Neuronal stem cell (in vitro differentiated cells): Measurements from ENCODE around the gene CUEDC2.
"Not testable (repeated sequence)": the region's sequence is repeated elsewhere in the genome, so short reads cannot be mapped to it uniquely, and the experiment has no call there.

Experiments used
- DNase-seq: peaks from one replicate; pipeline ENCODE4 v3.0.0-alpha.2; 2013; ENCODE audit warnings: low spot score
- H2AFZ ChIP-seq: one replicate; pipeline ENCODE4 v1.6.1; 2013; ENCODE audit warnings: mild to moderate bottlenecking, low read length, inconsistent platforms
- H2AK5ac ChIP-seq: 2 replicates; pipeline ENCODE4 v1.6.1; 2013; ENCODE audit warnings: low read depth, mild to moderate bottlenecking, inconsistent platforms, low read length, moderate library complexity, mixed read lengths
- H2BK120ac ChIP-seq: 2 replicates; pipeline ENCODE4 v1.6.1; 2013; ENCODE audit warnings: low read depth, mild to moderate bottlenecking, inconsistent platforms, low read length, moderate library complexity, mixed read lengths
- H2BK12ac ChIP-seq: one replicate; pipeline ENCODE4 v1.6.1; 2013; ENCODE audit warnings: low read length, inconsistent platforms
- H2BK15ac ChIP-seq: 2 replicates; pipeline ENCODE4 v1.6.1; 2013; ENCODE audit warnings: mild to moderate bottlenecking, low read length, inconsistent platforms, mixed read lengths
- H2BK5ac ChIP-seq: one replicate; pipeline ENCODE4 v1.6.1; 2013; ENCODE audit warnings: inconsistent platforms, mild to moderate bottlenecking, low read length, moderate library complexity
- H3K14ac ChIP-seq: one replicate; pipeline ENCODE4 v1.6.1; 2013; ENCODE audit warnings: low read length, inconsistent platforms
- H3K18ac ChIP-seq: 2 replicates; pipeline ENCODE4 v1.6.1; 2013; ENCODE audit warnings: low read length, inconsistent platforms
- H3K23ac ChIP-seq: 2 replicates; pipeline ENCODE4 v1.6.1; 2013; ENCODE audit warnings: low read depth, mild to moderate bottlenecking, mixed read lengths, low read length, inconsistent platforms; ENCODE audit not compliant: poor library complexity
- H3K27ac ChIP-seq: replicated peaks from 3 replicates; pipeline ENCODE4 v1.5.1; 2013; ENCODE audit warnings: low read length, inconsistent platforms
- H3K27me3 ChIP-seq, 3 experiments: 2 replicates each; pipeline ENCODE4 v1.6.1; 2013; ENCODE audit warnings: low read length in 3 of 3, mild to moderate bottlenecking in 2 of 3, inconsistent platforms in 1 of 3, low read depth in 1 of 3, mixed read lengths in 1 of 3, moderate library complexity in 1 of 3; ENCODE audit not compliant: control insufficient read depth in 3 of 3, insufficient read depth in 3 of 3
- H3K36me3 ChIP-seq, 2 donors: replicated peaks in 1 of 2; 2 replicates each; pipeline ENCODE4 v1.6.1; 2013; ENCODE audit warnings: low read length in 2 of 2; ENCODE audit not compliant: control insufficient read depth in 2 of 2, insufficient read depth in 2 of 2
- H3K4ac ChIP-seq: 2 replicates; pipeline ENCODE4 v1.6.1; 2013; ENCODE audit warnings: inconsistent platforms, mild to moderate bottlenecking, low read length, moderate library complexity
- H3K4me1 ChIP-seq, 2 donors: 1 replicate in 1 of 2; 2 replicates in 1 of 2; pipeline ENCODE4 v1.6.1; 2013; ENCODE audit warnings: low read length in 2 of 2, low read depth in 1 of 2; ENCODE audit not compliant: control insufficient read depth in 2 of 2, insufficient read depth in 1 of 2
- H3K4me2 ChIP-seq: one replicate; pipeline ENCODE4 v1.6.1; 2013; ENCODE audit warnings: mild to moderate bottlenecking, low read length, inconsistent platforms; ENCODE audit not compliant: insufficient read depth, poor library complexity, severe bottlenecking
- H3K4me3 ChIP-seq, 2 donors: 2 replicates each; pipeline ENCODE4 v1.5.1; 2013; ENCODE audit warnings: low read length in 2 of 2, mild to moderate bottlenecking in 2 of 2, inconsistent platforms in 1 of 2, moderate library complexity in 1 of 2
- H3K79me1 ChIP-seq: one replicate; pipeline ENCODE4 v1.6.1; 2013; ENCODE audit warnings: low read depth, mild to moderate bottlenecking, inconsistent platforms, low read length, moderate library complexity
- H3K9ac ChIP-seq: one replicate; pipeline ENCODE4 v1.6.1; 2013; ENCODE audit warnings: mild to moderate bottlenecking, low read depth, low read length, inconsistent platforms; ENCODE audit not compliant: poor library complexity
- H3K9me3 ChIP-seq, 2 donors: replicated peaks in 1 of 2; 2 replicates each; pipeline versions ENCODE3 to v1.6.1; 2013; ENCODE audit warnings: low read length in 2 of 2, mild to moderate bottlenecking in 2 of 2, inconsistent platforms in 1 of 2, low read depth in 1 of 2, mixed read lengths in 1 of 2, moderate library complexity in 1 of 2; ENCODE audit not compliant: control insufficient read depth in 2 of 2, insufficient read depth in 1 of 2
- H4K8ac ChIP-seq: one replicate; pipeline ENCODE4 v1.6.1; 2013; ENCODE audit warnings: low read depth, mild to moderate bottlenecking, inconsistent platforms, low read length, moderate library complexity
- H4K91ac ChIP-seq: one replicate; pipeline ENCODE4 v1.6.1; 2013; ENCODE audit warnings: low read length, low read depth, mild to moderate bottlenecking, inconsistent platforms; ENCODE audit not compliant: poor library complexity
- WGBS, 2 donors: extraction: QIAGEN DNeasy Blood & Tissue Kit; methylation state at CpG; one replicate each; pipeline ENCODE4 v1.1.7; 2013; ENCODE audit warnings: missing lambda C conversion rate in 2 of 2, mixed read lengths in 1 of 2; ENCODE audit not compliant: insufficient read length in 2 of 2, insufficient replicate concordance in 1 of 2; ENCODE audit errors: extremely low coverage in 2 of 2; 5-methylcytosine and 5-hydroxymethylcytosine counted together

Gene CUEDC2

GRCh38 chr10:102458656-102459055 is 26.3 kb upstream of the CUEDC2 start:
- no peak overlapping the region for H2BK12ac ChIP-seq
- DNase-seq = no peak
- no peak overlapping the region for H2BK15ac ChIP-seq
- H4K91ac ChIP-seq = no peak overlapping the region
- no peak overlapping the region for H2BK5ac ChIP-seq
- WGBS, 2 donors = no CpG with 5 or more reads among the region's 4 CpGs
- no peak overlapping the region for H3K23ac ChIP-seq
- H3K4ac ChIP-seq = no peak overlapping the region
- H3K79me1 ChIP-seq = peaks cover 1% of the 10 kb centered on the region
- H3K14ac ChIP-seq = no peak overlapping the region
- H2AFZ ChIP-seq = no peak overlapping the region
- H4K8ac ChIP-seq = no peak overlapping the region
- no peaks in the 10 kb centered on the region for H3K36me3 ChIP-seq
- H3K4me2 ChIP-seq = no peak overlapping the region
- H3K27ac ChIP-seq = no peak overlapping the region
- no peak overlapping the region for H3K9ac ChIP-seq
- H2AK5ac ChIP-seq = no peak overlapping the region
- H3K27me3 ChIP-seq = peaks cover 0 to 20% (median 0%) of the 10 kb centered on the region in 3 experiments
- no peak overlapping the region for H3K4me3 ChIP-seq
- H3K18ac ChIP-seq = no peak overlapping the region
- H2BK120ac ChIP-seq = no peak overlapping the region
- H3K9me3 ChIP-seq = no peaks in the 10 kb centered on the region
- peaks cover 18 to 23% of the 10 kb centered on the region in 2 donors for H3K4me1 ChIP-seq

GRCh38 chr10:102457591-102458150 is 25.3 kb upstream of the CUEDC2 start:
- Histone ChIP-seq H2AFZ (no peak overlapping the region), H4K8ac (no peak overlapping the region), H3K27me3 (peaks cover 0 to 13% (median 0%) of the 10 kb centered on the region in 3 experiments), H3K4me1 (peaks cover 16% of the 10 kb centered on the region in 2 donors), H3K36me3 (peaks cover 0 to under 1% of the 10 kb centered on the region in 2 donors), H3K18ac (no peak overlapping the region), H3K4ac (no peak overlapping the region), H2BK12ac (no peak overlapping the region), H3K9ac (no peak overlapping the region), H3K79me1 (no peaks in the 10 kb centered on the region), H3K9me3 (no peaks in the 10 kb centered on the region), H4K91ac (no peak overlapping the region), H3K14ac (no peak overlapping the region), H2BK5ac (no peak overlapping the region), H3K27ac (no peak overlapping the region), H2BK120ac (no peak overlapping the region), H3K4me3 (no peak overlapping the region), H3K4me2 (no peak overlapping the region), H3K23ac (no peak overlapping the region), H2BK15ac (no peak overlapping the region), H2AK5ac (no peak overlapping the region)
- no CpG with 5 or more reads among the region's 9 CpGs for WGBS, 2 donors
- no peak for DNase-seq

GRCh38 chr10:102455893-102456471 is 23.6 kb upstream of the CUEDC2 start:
- Histone ChIP-seq H3K4ac (no peak overlapping the region), H2BK5ac (no peak overlapping the region), H3K27me3 (no peaks in the 10 kb centered on the region), H3K79me1 (no peaks in the 10 kb centered on the region), H3K4me1 (peaks cover 10 to 16% of the 10 kb centered on the region in 2 donors), H3K36me3 (peaks cover 0 to 4% of the 10 kb centered on the region in 2 donors), H2BK120ac (no peak overlapping the region), H3K4me2 (no peak overlapping the region), H3K18ac (no peak overlapping the region), H3K23ac (no peak overlapping the region), H4K91ac (no peak overlapping the region), H2BK15ac (no peak overlapping the region), H3K9me3 (no peaks in the 10 kb centered on the region), H2BK12ac (no peak overlapping the region), H3K9ac (no peak overlapping the region), H2AFZ (no peak overlapping the region), H4K8ac (no peak overlapping the region), H3K14ac (no peak overlapping the region), H3K27ac (no peak overlapping the region), H3K4me3 (no peak overlapping the region), H2AK5ac (no peak overlapping the region)
- DNase-seq = no peak
- no CpG with 5 or more reads among the region's 7 CpGs for WGBS, 2 donors

- H3K9ac ChIP-seq, H3K23ac ChIP-seq, H2BK12ac ChIP-seq, H3K79me1 ChIP-seq, H3K18ac ChIP-seq, H3K4me2 ChIP-seq, H3K9me3 ChIP-seq, H3K36me3 ChIP-seq, H3K27ac ChIP-seq, H4K8ac ChIP-seq, H2BK5ac ChIP-seq, H3K4me3 ChIP-seq, H2BK15ac ChIP-seq, H3K14ac ChIP-seq, H2AFZ ChIP-seq, H4K91ac ChIP-seq, H3K4ac ChIP-seq, H2AK5ac ChIP-seq, H2BK120ac ChIP-seq, DNase-seq, H3K27me3 ChIP-seq: not testable (repeated sequence)
- no CpG with 5 or more reads among the region's 13 CpGs for WGBS, 2 donors
- H3K4me1 ChIP-seq = peaks cover 7 to 15% of the 10 kb centered on the region in 2 donors
Measured at GRCh38 chr10:102454662-102455487, 22.5 kb upstream of the CUEDC2 start.
